IPS-15b (cell line): ENCODE results near the gene DCAF12L1.

Source experiments
- H3K27me3 ChIP-seq: one replicate; pipeline ENCODE4 v1.6.1; 2013; ENCODE audit warnings: low read length; ENCODE audit not compliant: control insufficient read depth, insufficient read depth
- H3K36me3 ChIP-seq: one replicate; pipeline ENCODE4 v1.6.1; 2013; ENCODE audit warnings: low read length; ENCODE audit not compliant: control insufficient read depth, insufficient read depth
- H3K4me1 ChIP-seq: one replicate; pipeline ENCODE4 v1.6.1; 2013; ENCODE audit warnings: mild to moderate bottlenecking, low read length; ENCODE audit not compliant: control insufficient read depth, insufficient read depth
- H3K4me3 ChIP-seq: one replicate; pipeline ENCODE4 v1.5.1; 2013; ENCODE audit warnings: low read depth, low read length
- H3K9ac ChIP-seq: one replicate; pipeline ENCODE4 v1.6.1; 2013; ENCODE audit warnings: low read depth, mild to moderate bottlenecking, low read length
- H3K9me3 ChIP-seq: one replicate; pipeline ENCODE4 v1.6.1; 2013; ENCODE audit warnings: mild to moderate bottlenecking, low read length; ENCODE audit not compliant: control insufficient read depth, insufficient read depth

The DCAF12L1 gene

GRCh38 chrX:126552313-126553022 lies at the start of gene DCAF12L1:
Gene DCAF12L1, minus strand, starts transcription at chrX:126552814. Its CDS starts 206 bp downstream, at chrX:126552608.
- Histone ChIP-seq H3K4me3 (peak within 1 kb of the TSS; percentile 53), H3K27me3 (peaks cover 22% of the 10 kb centered on the region), H3K9ac (no peak within 1 kb of the TSS), H3K36me3 (no peaks in the 10 kb centered on the region), H3K9me3 (no peaks in the 10 kb centered on the region), H3K4me1 (no peaks in the 10 kb centered on the region)

GRCh38 chrX:126580877-126581276 lies 28.3 kb upstream of the DCAF12L1 start:
- Histone ChIP-seq H3K4me1 (no peaks in the 10 kb centered on the region), H3K36me3 (no peaks in the 10 kb centered on the region), H3K27me3 (no peaks in the 10 kb centered on the region), H3K9ac (no peak overlapping the region), H3K4me3 (peak overlapping the region; percentile 22), H3K9me3 (no peaks in the 10 kb centered on the region)

GRCh38 chrX:126575911-126576310 lies 23.3 kb upstream of the DCAF12L1 start:
- Histone ChIP-seq H3K4me1 (no peaks in the 10 kb centered on the region), H3K9ac (no peak overlapping the region)

GRCh38 chrX:126557151-126557550 lies 4.5 kb upstream of the DCAF12L1 start:
- H3K4me3 ChIP-seq, result no peak overlapping the region
- H3K4me1 ChIP-seq, result no peaks in the 10 kb centered on the region
- H3K36me3 ChIP-seq, result no peaks in the 10 kb centered on the region
- no peaks in the 10 kb centered on the region for H3K9me3 ChIP-seq
- H3K27me3 ChIP-seq, result peaks cover 14% of the 10 kb centered on the region
- H3K9ac ChIP-seq, result no peak overlapping the region

More at GRCh38 chrX:126575911-126576310, 23.3 kb upstream of the DCAF12L1 start:
- Histone ChIP-seq H3K27me3 (no peaks in the 10 kb centered on the region), H3K36me3 (no peaks in the 10 kb centered on the region), H3K9me3 (no peaks in the 10 kb centered on the region), H3K4me3 (no peak overlapping the region)

- Histone ChIP-seq H3K36me3 (no peaks in the 10 kb centered on the region), H3K4me3 (peak overlapping the region; percentile 53), H3K9me3 (no peaks in the 10 kb centered on the region), H3K4me1 (no peaks in the 10 kb centered on the region), H3K27me3 (peaks cover 22% of the 10 kb centered on the region), H3K9ac (no peak overlapping the region)
Measured at GRCh38 chrX:126551725-126552312, 795 bp downstream of the DCAF12L1 start.

- Histone ChIP-seq H3K4me1 (no peaks in the 10 kb centered on the region), H3K4me3 (peak overlapping the region; percentile 53), H3K9ac (no peak overlapping the region), H3K27me3 (peaks cover 22% of the 10 kb centered on the region), H3K9me3 (no peaks in the 10 kb centered on the region), H3K36me3 (no peaks in the 10 kb centered on the region)
Measured at GRCh38 chrX:126551306-126551705, 1.3 kb downstream of the DCAF12L1 start.

DNA sequence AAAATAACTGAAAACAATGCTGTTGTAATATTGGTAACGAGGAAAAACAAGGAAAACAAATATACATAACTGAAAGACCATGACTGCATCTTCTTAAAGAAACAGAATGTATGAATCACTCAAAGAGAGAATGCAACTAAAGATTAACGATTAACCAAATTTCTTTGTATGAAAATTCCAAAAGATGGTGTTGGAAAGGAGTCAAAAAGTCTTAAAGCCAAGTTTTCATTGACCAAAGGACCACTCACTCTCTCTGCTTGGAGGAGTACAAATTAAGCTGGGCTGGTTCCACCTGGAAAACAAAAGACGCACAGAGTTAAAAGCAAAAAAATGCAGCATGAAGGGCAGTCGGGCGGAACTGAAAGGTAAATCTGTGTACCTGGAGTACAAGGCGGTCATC lies 1.8 kb downstream of the DCAF12L1 start:
- Histone ChIP-seq H3K9ac (no peak overlapping the region), H3K4me3 (no peak overlapping the region), H3K36me3 (no peaks in the 10 kb centered on the region), H3K9me3 (no peaks in the 10 kb centered on the region), H3K4me1 (no peaks in the 10 kb centered on the region), H3K27me3 (peaks cover 22% of the 10 kb centered on the region)

DNA sequence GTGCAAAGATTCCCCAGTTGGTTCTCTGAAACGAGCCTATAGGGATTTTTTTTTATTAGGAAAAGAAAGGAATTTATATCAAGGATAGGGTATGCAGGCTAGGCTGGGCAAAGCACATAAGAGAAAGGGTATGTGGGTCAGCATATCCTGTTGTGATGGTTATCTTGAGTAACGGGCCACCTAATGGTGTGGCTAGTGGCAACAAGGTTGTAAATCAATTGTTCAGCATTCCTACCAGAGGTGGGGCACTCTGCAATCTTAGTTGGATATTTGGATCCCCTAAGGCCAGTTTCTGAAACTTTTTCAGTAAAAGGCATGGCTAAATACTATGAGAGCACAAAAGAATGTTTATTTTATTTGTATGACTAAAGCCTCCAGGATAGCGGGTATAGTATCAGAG lies 42.7 kb downstream of the DCAF12L1 start:
- Histone ChIP-seq H3K4me1 (no peaks in the 10 kb centered on the region), H3K27me3 (no peaks in the 10 kb centered on the region), H3K9ac (no peak overlapping the region), H3K4me3 (no peak overlapping the region), H3K36me3 (no peaks in the 10 kb centered on the region), H3K9me3 (no peaks in the 10 kb centered on the region)
